ACHN (cell line): ENCODE measurements around the gene FILIP1L.

ENCODE experiments used
- DNase-seq: peaks from one replicate; pipeline ENCODE4 v3.0.0-alpha.2; 2015
- in situ Hi-C: cut with HindIII; loops from 2 replicates; pipeline ENCODE4 v1.10.0; 2017; ENCODE audit warnings: low sequenced_read_pairs, low pct_ligation_motif_present, low pct_unique_long_range_greater_than_20kb

Gene FILIP1L

DNA sequence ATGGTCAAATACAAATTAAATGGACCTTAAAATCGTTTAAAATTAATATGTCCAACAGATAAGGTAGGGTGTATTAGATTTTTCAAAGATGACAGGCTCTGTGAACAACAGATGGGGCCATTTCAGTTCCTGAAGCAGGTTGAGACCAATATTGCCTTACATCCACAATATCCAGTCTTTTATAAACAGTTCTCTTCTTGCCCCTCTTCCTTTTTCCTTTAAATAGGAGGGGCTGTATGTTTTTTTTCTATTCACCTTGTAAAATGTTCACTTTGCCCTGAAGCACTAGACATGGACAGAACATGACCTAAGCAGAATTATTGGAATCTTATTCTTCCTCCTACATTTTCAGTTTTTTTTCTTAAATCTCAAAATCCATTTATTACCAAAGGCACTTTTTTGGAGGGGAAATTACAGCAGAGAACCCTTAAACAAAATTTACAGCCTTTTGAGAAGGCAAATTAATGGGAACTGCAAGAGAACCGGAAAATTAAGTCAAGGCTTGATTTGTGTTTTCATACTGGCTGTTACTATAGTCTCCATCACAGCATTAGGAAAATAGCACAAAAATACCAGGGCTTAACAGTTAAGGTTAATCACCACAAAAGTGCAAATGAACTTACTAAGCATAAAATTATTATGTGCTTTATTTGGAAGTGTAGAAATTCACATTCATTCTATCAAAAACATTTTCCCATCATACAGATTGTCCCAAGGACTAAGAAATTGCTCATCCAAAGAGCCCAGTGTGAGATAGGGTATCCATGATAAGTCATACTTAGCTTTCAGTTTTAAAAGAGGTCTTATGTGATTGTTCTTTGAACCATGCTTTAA is 240.8 kb downstream of the FILIP1L start:
- no peak for DNase-seq
- in situ Hi-C loops: no loop called here

DNA sequence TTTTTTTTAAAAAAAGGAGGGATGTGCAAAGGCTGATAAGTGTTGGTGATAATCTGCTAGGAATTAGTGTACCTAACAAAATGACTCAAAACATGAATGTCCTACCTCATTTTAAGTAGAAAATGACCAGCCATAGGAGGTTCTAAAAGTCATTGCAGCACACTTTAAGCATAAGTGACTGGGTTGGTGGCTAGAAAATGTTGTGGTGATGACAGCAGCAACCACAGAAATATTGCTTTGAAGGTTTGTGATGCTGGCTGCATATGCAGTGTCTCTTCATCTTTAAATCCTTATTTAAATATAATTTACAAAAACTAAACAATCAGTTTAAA is 241.4 kb downstream of the FILIP1L start:
- in situ Hi-C loops: no loop called here
- no peak for DNase-seq

DNA sequence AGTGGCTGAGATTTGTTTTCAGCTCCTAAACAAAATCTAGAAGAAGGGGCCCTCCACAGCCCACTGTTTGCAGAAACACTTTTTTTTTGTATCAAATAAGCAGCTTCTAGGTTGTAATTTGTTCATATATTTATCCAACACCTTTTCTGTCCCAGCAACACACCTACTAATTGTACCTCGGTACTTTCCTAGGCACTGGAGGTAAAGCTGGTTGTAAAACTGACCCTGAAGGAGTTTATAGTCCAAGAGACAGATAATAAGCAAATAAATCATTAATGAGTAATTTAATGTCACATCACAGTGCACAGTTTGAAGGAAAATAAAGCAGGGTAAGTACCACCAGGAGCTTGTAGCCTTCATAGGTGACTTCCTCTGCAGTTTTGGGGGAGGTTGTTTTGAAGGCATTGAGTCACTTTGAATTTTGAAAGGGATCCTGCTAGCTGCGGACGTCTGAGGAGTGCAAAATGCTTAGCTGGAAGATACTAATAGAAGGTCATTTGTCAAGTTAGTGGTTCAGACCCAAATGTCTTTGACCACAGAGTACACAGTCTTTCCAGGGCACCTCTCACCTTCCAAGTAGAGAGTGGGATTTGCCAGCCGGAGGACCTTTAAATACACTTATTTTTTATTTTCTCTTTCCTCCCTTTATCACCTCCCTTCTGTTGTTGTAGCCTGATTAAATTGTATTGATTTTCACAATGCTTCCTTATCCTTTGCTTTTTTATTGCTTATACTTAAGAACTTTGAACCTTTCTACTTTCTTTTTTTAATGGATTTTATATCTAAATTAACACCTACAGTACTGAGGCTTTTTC is 242.9 kb downstream of the FILIP1L start:
- in situ Hi-C loops: no loop called here
- no peak for DNase-seq

DNA sequence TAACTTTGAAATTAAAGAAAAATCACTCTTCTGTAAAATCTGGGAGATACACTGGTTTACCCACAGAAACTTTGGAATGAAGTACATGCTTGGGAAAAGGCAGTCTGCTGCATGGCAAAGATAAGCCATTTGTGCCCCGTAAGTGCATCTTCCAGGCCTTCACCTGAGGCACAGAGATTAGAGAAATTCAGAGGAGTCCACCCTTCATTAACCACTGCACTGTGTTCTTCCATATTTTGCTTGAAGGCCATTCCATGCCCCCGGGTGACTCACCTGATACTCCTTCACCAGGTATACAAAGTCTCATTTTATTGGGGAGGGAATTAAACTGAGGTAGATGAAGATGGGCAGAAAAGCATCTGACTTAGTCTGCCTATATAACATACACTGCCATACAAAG is 243.6 kb downstream of the FILIP1L start:
- no peak for DNase-seq
- in situ Hi-C loops: no loop called here

DNA sequence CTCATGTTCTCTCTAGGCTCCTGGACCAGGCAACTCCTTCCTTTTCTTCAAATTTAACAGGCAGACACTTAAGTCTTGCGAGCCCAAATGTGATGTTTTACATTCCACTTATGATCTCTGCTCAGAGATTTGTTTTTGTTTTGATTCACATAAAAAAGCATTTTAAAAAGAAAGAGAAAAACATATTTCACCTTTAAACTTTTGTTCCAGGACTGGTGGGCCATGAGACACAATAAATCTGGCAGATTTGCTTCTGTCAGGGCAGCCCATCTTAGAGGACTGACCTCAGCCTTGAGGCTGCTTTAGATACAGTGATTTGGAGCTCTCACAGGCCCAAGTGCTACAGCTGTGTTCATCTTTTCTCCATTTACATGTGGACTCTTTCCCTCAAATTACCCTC is 244.7 kb downstream of the FILIP1L start:
- no peak for DNase-seq
- in situ Hi-C loops: no loop called here

DNA sequence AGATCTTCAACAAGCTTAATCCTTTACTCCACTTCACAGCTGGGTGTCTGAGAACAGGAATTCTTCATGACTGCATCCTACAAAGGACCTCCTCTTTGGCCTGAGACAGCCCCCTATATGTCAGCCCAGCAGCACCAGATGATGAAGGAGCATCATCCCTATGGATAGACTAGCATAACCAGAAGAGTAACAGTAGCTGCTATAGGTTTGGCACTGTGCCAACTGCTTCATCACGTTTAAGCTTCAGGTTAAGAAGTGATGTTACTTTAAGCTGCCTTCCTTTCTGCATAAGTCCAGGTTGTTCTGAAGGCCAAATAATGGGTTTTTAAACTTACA is 246.0 kb downstream of the FILIP1L start:
- in situ Hi-C loops: no loop called here
- no peak for DNase-seq

DNA sequence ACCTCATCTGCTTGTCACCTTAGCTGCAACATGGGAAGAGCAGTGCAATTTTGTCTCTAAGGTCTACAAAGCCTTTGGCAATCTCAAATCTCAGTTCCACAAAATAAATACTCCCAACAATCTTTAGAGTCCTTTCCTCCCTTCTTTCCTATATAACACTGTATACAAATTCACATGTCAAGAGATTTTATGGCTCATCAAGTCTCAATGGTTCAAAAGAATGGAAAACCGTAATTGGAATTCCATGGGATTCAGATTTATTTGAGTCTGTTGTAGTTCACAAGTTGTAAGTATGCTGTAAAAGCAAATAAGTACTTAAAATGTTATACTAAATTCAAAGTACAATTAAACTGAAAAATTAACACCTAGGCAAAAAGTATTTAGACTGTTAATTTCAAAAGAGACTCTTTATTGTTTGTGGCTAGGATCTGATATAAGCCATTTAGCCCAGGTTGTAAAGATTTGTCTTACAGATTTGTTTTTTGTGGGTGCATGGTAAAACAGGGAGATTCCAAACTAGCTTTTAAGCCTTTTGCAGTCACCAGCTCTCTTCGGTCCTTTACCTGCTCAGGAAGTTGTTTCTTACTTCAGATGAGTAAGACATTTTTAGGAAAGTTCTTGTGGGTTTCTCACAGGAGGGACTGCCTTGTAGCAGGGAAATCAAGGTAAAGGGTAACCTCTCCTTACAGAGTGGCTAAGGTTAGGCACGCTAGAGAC is 246.5 kb downstream of the FILIP1L start:
- in situ Hi-C loops: no loop called here
- DNase-seq: no peak

DNA sequence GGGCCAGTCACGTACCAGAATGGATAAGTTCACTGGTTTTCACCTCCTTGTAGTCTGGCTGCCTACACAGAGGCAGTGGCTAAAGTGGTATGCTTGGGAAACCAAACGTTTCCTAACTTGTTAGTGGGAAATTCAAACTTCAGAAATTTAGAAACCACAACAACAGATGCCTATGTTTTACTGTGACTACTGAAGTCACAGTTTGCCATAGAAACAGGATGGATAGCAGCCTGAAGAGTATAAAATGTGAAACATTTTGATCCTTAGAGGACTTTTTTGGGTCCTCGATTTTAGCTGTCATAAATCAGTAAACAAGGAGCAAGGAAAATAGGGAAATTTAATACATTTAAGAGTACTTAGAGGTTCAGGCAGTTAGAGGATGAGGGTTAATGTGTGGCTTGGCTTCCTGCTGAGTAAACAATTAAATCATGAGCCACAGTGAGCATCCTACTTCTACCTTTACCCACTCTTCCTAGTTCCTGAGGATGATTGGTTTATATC is 248.0 kb downstream of the FILIP1L start:
- in situ Hi-C loops: no loop called here
- peak; percentile 32 for DNase-seq

DNA sequence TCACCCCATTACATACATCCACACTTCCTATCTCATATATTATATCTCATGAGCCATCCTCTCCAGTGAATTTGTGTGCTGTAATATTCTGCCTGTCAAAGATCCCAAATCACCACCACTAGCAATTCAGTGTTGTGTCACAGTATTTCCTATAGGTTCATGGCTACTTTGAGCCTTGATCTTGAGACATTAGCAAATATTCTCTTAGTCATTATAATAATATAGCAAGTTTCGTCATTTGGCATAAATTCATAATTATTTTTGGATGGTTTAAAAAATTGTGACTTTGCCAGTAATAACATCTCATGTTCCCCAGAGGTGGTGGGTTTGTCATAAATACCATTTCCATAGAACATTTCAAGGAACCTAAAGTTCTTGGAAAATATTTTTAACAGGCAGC is 249.0 kb downstream of the FILIP1L start:
- in situ Hi-C loops: no loop called here
- DNase-seq: no peak

DNA sequence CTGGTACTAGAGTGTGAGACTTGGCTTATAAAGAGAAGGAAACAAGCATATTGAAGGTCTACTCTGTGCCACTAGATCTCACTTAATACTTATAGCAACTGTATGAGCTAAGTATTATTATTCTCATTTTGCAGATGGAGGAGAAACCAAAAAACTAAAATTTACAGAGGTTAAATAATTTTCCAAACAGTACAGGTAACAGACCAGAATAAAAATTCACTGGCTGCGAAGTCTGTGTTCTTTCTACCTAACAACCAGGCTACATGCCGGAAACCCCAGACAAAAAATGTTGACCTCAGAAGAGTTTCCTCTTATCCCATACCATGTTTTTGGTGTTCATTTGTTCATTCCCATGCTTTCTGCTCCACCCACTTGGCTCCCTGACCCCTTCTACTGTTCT is 250.0 kb downstream of the FILIP1L start:
- in situ Hi-C loops: no loop called here
- DNase-seq: no peak

DNA sequence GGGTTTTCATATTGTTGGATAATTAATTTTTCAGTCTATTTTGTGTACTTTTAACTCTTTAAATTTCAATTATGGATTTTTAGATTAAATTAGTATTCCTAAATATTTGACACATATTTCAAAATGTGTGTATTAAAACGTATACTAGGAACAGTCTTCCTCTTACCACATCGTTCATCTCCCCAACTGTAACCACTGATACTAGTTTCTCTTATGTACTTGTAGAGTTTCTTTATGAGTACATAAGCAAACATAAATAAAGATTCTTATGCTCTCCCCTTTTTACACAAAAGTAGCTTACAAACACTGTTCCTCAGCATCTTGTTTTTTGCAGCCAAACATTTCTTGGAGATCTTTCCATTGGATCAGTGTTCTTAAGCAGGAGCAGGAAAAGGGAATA is 250.7 kb downstream of the FILIP1L start:
- DNase-seq: no peak
- in situ Hi-C loops: no loop called here

DNA sequence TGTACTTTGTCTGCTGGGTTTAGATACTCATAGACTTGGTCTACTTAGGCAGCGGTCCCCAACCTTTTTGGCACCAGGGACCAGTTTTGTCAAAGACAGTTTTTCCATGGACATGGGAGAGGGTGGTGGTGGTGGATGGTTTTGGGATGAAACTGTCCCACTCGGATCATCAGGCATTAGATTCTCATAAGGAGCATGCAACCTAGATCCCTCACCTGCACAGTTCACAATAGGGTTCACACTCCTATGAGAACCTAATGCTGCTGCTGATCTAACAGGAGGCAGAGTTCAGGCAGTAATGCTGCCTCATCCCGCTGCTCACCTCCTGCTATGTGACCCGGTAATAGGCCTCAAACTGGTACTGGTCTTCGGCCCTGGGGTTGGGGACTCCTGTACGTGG is 251.3 kb downstream of the FILIP1L start:
- DNase-seq: no peak
- in situ Hi-C loops: no loop called here

DNA sequence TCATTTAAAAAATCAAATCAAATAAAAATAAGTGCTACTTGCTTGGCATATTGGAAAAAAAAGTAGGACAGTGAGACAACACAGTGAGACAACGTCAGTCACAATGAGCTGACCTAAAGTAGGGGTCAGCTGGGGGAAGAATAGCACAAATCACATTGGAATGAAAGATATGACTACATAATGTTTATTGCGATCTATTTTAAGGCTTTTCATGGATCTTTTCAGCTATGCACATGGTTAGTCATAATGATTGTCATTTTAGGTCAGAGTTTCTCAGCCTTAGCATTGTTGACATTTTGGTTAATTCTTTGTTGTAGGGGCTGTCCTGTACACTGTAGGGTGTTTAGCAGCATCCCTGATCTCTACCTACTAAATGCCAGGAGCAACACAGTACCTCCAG is 252.1 kb downstream of the FILIP1L start:
- no peak for DNase-seq
- in situ Hi-C loops: no loop called here

DNA sequence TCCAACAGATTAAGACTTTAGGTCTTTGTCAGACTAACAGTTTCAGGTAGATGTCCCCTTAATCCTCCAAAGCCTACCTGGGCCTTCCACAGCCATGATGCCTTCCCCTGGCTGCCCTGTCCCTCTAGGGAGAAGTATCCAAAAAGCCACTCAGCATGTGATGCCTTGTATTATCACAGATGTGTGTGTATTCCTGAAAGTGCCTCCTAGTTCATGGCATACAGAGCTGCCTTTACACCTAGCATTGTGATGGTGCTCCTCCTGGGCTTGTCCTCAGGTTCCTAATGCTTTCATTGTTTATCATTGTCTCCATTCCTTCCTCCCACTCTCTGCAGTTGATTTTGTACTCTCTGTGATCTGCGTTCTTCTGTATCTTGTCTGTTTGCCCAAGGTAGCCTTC is 253.1 kb downstream of the FILIP1L start:
- in situ Hi-C loops: no loop called here
- no peak for DNase-seq

DNA sequence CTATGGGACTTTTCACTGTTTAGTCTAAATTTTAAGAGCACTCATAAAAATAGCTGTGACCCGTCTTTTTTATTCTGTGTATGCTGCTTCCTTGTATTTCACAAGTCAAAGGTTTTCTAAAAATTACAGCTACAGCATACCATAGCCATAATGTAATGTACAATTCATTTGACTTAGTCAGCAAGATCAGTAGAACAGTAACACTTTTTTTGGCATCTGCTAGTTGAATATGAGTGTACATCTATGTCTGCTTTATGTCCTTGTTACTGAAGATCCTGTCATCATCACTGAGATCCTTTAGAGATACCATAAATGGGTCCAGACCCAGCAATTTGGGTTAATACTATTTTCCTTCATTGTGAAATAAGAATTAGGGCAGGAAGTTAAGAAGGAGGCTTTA is 254.5 kb downstream of the FILIP1L start:
- in situ Hi-C loops: no loop called here
- peak; percentile 83 for DNase-seq

DNA sequence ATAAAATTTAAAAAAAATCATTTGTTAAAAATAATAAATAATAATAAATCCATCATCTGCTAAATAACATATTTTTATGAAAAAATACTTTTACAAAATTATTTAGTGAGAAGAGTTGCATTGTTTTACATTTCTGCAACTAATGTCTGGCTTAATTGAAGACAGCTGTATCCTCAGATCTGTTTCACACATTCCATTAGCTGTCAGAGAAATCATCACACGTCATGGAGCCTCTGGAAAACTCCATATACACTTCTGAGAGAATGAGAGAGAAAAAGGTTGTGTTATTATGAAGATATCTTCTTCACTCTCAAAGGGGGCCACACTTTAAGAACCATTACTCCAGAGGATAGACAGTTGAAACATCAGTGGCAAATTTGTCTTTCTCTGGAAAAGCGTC is 255.8 kb downstream of the FILIP1L start:
- no peak for DNase-seq
- in situ Hi-C loops: no loop called here

DNA sequence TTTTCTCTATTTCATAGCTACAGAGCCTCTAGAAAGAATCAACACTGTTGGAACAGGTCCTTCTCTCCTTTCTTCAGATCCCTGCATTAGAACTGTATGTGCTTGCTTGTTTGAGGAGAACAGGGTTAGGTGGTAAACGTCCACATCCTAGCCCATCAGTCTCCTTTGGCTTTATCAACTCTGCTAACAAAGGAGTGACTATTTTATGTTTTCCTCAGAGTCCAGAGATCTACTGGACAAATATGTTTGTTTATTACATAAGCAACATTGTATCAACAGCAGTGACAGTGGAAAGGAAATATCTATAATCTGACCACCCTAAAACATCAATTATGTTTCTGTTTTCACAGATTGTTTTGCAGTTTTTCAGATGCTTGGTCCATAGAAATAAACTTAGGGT is 257.0 kb downstream of the FILIP1L start:
- in situ Hi-C loops: no loop called here
- no peak for DNase-seq

DNA sequence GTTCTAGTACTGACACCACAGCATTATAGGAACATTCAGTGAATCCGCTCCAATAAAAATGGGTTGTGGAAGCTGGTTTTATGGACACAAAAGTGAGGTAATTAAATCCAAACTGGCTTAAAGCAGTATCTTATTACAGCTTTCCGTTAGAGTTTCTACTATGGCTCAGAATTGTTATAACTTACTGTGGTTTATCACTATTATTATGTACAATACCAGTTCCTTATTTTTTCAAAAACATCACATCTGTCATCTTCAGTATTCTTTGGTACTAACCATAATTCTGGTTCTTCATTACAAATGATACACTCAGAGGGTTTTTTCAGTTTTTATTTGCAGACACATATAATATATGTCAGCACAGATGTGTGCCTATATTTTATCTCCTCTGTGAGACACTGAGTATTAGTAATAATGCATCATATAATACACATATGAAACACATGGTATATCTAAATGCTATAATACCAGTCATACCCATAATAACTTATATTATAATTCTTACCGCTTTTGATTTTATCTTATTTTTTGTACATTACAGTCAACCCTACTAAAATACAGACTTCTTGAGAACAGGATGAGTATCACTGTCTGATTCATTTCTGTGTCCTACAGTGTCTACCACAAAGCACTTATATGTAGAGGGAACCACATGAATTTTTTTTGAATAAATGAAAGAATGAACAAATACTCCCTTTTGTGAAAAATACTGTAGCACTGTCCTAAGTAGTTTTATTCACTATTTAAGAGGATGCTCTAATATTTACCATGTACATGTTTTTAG is 257.7 kb downstream of the FILIP1L start:
- in situ Hi-C loops: no loop called here
- DNase-seq: no peak

DNA sequence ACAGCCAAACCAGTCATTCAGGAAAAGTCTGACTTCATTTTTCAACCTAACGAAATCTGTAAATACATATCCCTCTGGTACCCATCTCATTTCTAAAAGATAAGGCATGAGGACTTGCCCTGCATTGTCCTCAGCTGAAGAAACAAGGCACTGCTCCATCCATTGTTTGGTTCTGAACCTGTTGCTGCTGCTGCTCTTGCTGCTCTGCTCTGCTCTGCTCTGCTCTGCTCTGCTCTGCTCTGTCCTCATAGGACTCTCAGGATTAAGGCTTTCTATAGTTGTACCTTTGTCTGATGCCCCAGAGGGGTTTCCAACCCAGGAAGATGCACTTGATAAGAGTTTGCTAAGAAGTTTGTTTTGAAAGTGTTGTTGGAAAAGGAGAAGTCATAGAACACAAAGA is 258.4 kb downstream of the FILIP1L start:
- no peak for DNase-seq
- in situ Hi-C loops: no loop called here
